GM21737 (cell line): ENCODE measurements around the gene CSNK1D.
"Not testable (repeated sequence)": the region's sequence is repeated elsewhere in the genome, so short reads cannot be mapped to it uniquely, and the experiment has no call there.

ENCODE experiments used
- ATAC-seq: cut with Tn5 transposase; IDR thresholded peaks from one replicate; pipeline ENCODE4 v1.9.1; 2021; ENCODE audit warnings: mild to moderate bottlenecking, moderate library complexity; ENCODE audit not compliant: unreplicated experiment

Gene CSNK1D

DNA sequence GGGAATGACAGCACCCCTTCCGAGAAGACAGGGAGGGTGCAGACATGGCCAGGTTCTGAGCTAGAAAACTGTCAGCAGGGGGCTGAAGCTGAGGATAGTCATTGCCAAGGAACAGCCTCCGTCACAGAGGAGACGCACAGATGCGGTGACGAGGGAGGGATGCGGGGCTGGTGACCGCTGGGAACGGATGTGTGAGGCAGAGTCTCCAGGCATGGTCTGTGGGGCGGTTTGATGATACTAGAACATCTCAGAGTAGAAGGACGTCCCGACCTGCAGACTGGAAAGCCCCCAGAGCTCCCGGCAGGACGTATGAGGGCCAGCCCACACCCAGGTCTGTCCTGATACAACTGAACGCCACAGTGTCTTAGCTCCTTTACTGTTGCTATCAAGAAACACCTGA lies 1.8 kb upstream of the CSNK1D start:
- ATAC-seq = no peak

GRCh38 chr17:82274134-82275020 lies 877 bp upstream of the CSNK1D start:
- ATAC-seq = no peak

GRCh38 chr17:82272495-82273326 lies 789 bp downstream of the CSNK1D start:
- peak; percentile 8 for ATAC-seq

GRCh38 chr17:82271401-82271800 lies 2.1 kb downstream of the CSNK1D start:
- ATAC-seq = no peak

GRCh38 chr17:82270651-82271050 lies 2.8 kb downstream of the CSNK1D start:
- ATAC-seq = no peak

GRCh38 chr17:82269882-82270500 lies 3.5 kb downstream of the CSNK1D start:
- no peak for ATAC-seq

GRCh38 chr17:82269138-82269881 lies 4.2 kb downstream of the CSNK1D start:
- ATAC-seq = no peak

- no peak for ATAC-seq
Observed at GRCh38 chr17:82267575-82268379, 5.7 kb downstream of the CSNK1D start.

DNA sequence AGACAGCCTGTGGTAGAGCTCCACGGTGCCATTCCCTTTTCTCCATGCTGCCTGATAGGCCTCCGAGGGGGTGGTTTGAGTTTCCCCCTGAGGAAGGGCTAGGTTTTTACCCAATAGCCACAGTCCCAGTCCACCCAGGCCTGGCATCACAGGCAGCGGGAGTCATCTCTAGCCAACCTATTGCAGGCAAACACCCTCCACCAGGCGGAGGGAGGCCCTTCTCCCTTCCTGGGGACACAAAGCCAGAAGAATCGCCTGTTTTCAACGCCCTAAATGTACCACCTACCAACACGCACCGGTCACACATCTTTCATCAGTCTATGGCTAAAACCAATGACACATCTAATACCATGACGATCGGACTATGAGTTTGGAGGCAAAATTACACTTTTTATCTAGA lies 7.4 kb downstream of the CSNK1D start:
- ATAC-seq = no peak

DNA sequence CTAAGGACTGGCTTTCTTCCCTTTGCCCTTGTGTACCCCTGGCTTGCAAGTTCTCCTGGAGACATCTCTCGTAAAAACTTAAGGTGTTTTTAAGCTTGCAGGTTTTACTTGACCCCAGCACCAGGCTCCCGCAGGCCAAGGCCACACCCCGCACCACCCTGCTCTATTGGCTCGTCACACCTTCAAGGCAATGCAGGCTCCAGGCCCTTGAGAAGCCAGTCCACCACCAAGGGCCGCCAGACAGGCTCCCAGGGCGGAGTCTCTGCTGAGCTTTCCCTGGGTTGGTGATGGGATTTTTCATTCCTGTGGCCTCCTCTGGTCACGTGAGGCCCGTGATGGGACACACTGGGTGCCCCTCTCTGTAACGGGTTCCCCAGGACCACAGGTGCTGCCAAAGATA lies 9.9 kb downstream of the CSNK1D start:
- no peak for ATAC-seq

DNA sequence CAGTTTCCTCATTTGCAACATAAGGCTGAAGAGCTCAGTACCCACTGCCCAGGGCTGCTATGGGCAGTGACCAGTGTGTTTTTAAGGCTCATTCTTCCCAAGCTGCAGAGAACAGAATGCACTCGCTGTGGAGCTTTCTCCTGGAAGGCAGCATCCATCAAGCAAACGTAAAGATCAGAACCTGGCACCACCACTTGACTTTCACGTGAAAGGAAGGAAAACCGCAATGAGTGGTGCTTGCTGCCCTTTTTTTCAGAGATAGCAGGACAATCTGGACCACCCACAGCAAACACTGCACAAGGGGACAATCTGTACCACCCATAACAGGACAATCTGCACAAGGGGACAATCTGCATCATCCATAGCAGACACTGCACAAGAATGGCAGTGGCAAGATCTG lies 11.2 kb downstream of the CSNK1D start:
- no peak for ATAC-seq

GRCh38 chr17:82259972-82260961 lies 13.2 kb downstream of the CSNK1D start:
- not testable (repeated sequence) for ATAC-seq

DNA sequence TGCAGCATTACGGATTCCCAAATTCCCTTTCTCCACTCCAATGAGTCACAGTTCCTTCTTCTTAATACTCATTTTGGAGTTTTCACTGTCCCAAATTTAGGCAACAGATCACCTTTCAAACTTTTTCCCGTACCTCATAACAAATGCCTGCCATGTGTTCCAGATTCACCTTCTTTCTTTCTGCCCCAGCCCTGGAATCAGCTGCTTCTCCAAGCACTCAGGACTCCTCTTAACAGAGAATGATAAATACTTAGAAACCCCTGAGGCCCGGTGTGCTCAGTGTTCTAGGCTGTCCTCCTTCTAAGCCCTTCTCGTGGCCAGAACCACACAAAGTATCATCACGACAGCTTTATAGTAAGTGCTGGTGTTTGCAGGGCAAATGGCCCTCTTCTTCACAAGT lies 14.9 kb downstream of the CSNK1D start:
- no peak for ATAC-seq

GRCh38 chr17:82257473-82257872 lies 16.0 kb downstream of the CSNK1D start:
- no peak for ATAC-seq

DNA sequence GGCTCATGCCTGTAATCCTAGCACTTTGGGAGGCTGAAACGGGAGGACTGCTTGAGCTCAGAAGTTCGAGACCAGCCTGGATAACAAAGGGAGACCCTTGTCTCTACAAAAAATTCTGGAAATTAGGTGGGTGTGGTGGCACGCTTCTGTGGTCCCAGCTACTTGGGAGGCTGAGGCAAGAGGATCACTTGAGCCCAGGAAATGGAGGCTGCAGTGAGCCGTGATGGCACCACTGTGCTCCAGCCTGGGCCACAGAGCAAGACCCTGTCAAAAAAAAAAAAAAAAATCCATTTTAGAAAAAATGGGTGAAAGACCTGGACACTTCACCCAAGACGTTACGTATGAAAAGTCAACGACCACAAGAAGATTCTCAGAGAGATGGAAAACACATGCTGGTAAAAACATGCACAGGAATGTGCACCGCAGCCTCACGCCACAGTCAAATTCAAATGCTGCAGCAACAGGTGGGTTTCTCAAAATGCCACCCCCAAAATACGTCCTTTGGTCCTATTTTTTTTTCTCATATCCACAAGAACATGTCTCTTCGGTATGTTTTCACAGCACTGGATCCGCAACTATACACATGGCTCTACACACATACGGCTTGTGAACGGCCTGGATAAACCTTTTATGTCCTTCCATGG lies 17.1 kb downstream of the CSNK1D start:
- ATAC-seq = no peak

DNA sequence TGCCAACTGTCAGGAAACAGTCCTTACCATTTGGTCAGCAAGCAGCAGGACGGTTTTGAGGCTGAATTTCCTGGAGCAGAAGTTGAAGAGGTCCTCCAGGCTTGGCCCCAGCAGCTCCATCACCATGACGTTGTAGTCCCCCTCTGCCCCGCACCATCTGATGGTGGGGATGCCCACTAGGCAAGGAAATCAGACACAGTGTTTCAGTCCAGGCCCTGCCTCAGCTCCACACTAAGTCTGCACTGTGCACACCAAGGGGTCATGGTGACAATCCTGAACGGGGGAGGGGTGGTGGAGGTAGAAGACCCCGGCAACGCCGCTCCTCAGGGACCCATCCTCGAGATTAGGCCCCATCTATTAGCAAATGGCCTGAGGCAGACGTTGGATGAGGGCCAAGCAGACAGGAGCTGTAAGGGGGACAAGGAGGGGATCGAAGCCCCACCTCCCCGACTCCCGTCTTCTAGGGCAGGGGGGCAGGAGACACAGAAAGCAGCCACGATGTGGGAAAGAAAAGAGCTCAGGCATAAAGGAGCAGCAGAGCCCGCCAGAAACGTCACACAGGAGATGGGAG lies 18.0 kb downstream of the CSNK1D start:
- ATAC-seq = no peak

DNA sequence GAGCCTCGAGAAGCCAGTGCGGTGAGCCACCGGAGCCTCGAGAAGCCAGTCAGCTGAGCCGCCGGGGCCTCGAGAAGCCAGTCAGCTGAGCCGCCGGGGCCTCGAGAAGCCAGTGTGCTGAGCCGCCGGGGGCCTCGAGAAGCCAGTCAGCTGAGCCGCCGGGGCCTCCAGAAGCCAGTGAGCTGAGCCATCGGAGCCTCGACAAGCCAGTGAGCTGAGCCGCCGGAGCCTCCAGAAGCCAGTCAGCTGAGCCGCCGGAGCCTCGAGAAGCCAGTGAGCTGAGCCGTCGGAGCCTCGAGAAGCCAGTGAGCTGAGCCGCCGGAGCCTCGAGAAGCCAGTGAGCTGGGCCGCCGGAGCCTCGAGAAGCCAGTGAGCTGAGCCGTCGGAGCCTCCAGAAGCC lies 18.8 kb downstream of the CSNK1D start:
- not testable (repeated sequence) for ATAC-seq

DNA sequence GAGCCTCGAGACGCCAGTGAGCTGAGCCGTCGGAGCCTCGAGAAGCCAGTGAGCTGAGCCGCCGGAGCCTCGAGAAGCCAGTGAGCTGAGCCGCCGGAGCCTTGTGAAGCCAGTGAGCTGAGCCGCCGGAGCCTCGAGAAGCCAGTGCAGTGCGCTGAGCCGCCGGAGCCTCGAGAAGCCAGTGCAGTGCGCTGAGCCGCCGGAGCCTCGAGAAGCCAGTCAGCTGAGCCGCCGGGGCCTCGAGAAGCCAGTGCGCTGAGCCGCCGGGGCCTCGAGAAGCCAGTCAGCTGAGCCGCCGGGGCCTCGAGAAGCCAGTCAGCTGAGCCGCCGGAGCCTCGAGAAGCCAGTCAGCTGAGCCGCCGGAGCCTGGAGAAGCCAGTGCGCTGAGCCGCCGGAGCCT lies 19.4 kb downstream of the CSNK1D start:
- ATAC-seq = not testable (repeated sequence)
